Measurements from ENCODE around the gene SLC35D1. TPM values are rescaled to one million over a fixed set of nuclear protein-coding genes. Genes with fewer than 3 reads are reported as not detected.

SLC35D1 gene
- total and polyA plus RNA-seq, 9 of the 15 experiments (the other 6 are each of a cell fraction or from before 2014, with no cell fraction given), result 2.3 to 10.4 (median 6.4) TPM

DNA sequence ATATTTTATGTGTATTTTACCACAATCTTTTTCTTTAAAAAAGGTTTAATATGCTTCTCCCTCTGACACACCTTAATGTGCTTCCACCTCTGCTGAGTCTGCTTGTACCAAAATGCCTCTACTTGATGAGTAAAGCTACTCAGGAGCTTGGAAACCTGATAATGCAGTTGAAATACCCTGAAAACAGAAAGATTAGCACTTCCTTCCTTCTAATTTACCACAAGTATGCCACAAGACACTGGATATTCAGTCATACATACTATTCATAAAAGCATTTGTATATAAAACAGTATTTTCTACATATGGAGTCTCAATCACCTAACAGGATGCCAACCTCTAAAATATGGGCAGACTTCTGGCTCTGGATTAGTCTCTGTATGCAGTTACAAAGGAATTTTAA lies 55.0 kb downstream of the SLC35D1 start:
- H3K27me3 ChIP-seq (ENCODE audit: control insufficient read depth in 2 of 2, insufficient read depth in 2 of 2, low read length in 2 of 2), result no peaks in the 10 kb centered on the region
- CTCF ChIA-PET (ENCODE audit: low intra/inter-chr PET ratio), result no interaction called here
- no peaks in the 10 kb centered on the region for H3K9me3 ChIP-seq (replicated peaks; ENCODE audit: control insufficient read depth, insufficient read depth, low read depth, low read length)
- no peak overlapping the region for H3K27ac ChIP-seq (ENCODE audit: extremely low read depth, low read depth, low read length)
- no peak overlapping the region for H2AFZ ChIP-seq (ENCODE audit: low read depth, low read length)
- FAIRE-seq (no peak), DNase-seq (ENCODE audit: extremely low read depth in 1 of 4, low spot score in 3 of 4) (no peak), ATAC-seq (no peak)
- POLR2A ChIA-PET, result no interaction called here
- no peaks in the 10 kb centered on the region for H3K79me2 ChIP-seq (ENCODE audit: control insufficient read depth, insufficient read depth, low read length)
- no peaks in the 10 kb centered on the region for H3K9me1 ChIP-seq (ENCODE audit: control insufficient read depth, insufficient read depth, low read length)
- BruUV-seq (replicated peaks), result no TSS peak
- in situ Hi-C loops (cut with MboI), result loop anchor here (25.0 kb wide), 1 partner anchor 488 kb away; no protein-coding TSS in a partner anchor
- intact Hi-C loops (cut with micrococcal nuclease), result loop anchor here (5.0 kb wide), 2 partner anchors 53 to 503 kb away; partner anchors contain the start of gene SLC35D1
- no peak overlapping the region for H3K4me3 ChIP-seq
- no peaks in the 10 kb centered on the region for H4K20me1 ChIP-seq (replicated peaks; ENCODE audit: control insufficient read depth, insufficient read depth, low read length)
- H3K36me3 ChIP-seq (ENCODE audit: control insufficient read depth, insufficient read depth, low read length), result peaks cover 34% of the 10 kb centered on the region; the same call in 2 of the 3 replicates
- no peak overlapping the region for H3K9ac ChIP-seq (ENCODE audit: insufficient read depth in 1 of 2, low read depth in 2 of 2, low read length in 2 of 2)
- TF ChIP-seq CCNT2 (IDR thresholded peaks at IDR 0.05; ENCODE audit: borderline replicate concordance, extremely low read depth, insufficient read length, low read depth, low read length), result no peak
- TF ChIP-seq ZNF212 (CRISPR knock-in tag; IDR thresholded peaks at IDR 0.05), result no peak
- TF ChIP-seq ZFPM2 (CRISPR knock-in tag; IDR thresholded peaks at IDR 0.05), result no peak
- no peak for TF ChIP-seq HNRNPLL (IDR thresholded peaks at IDR 0.05; ENCODE audit: low read depth, low read length, poor library complexity, severe bottlenecking)
- no peak for TF ChIP-seq ZHX1 (conservative IDR thresholded peaks at IDR 0.05; ENCODE audit: low read length)
- no peak for TF ChIP-seq POLR2AphosphoS5 (IDR thresholded peaks at IDR 0.05; ENCODE audit: control insufficient read depth, insufficient read depth, low read depth, low read length)
- no peak for TF ChIP-seq E2F5 (CRISPR knock-in tag; IDR thresholded peaks at IDR 0.05)
- TF ChIP-seq PML (IDR thresholded peaks at IDR 0.05; ENCODE audit: low read length), result no peak
- TF ChIP-seq RBM25 (IDR thresholded peaks at IDR 0.05; ENCODE audit: low read depth, low read length, severe bottlenecking), result no peak
- no peak for TF ChIP-seq COPS2 (conservative IDR thresholded peaks at IDR 0.05)
- H3K4me2 ChIP-seq (ENCODE audit: insufficient read depth, low read length), result no peak overlapping the region
- peaks cover 0 to 4% of the 10 kb centered on the region in 2 experiments; a peak in 2 of 5 replicates for H3K4me1 ChIP-seq (replicated peaks in 1 of 2; ENCODE audit: control insufficient read depth in 2 of 2, insufficient read depth in 2 of 2, low read length in 2 of 2)
